Measurements from ENCODE around the gene DLGAP4. TPM values are rescaled to one million over a fixed set of nuclear protein-coding genes. Genes with fewer than 3 reads are reported as not detected.

DLGAP4 gene
- total RNA-seq, 4 donors from 2014 or later: 33.5 to 159 (median 56.6) TPM

- Histone ChIP-seq H3K4me1 (no peaks in the 10 kb centered on the region), H3K36me3 (no peaks in the 10 kb centered on the region), H3K4me3 (no peak overlapping the region), H3K27me3 (no peaks in the 10 kb centered on the region), H3K9me3 (no peaks in the 10 kb centered on the region), H3K27ac (no peak overlapping the region)
- TF ChIP-seq POLR2A (IDR thresholded peaks at IDR 0.05) (no peak), EP300 (IDR thresholded peaks at IDR 0.05; ENCODE audit: low read depth) (no peak), POLR2AphosphoS5 (IDR thresholded peaks at IDR 0.05) (no peak)
- TF ChIP-seq, protein P1, sequence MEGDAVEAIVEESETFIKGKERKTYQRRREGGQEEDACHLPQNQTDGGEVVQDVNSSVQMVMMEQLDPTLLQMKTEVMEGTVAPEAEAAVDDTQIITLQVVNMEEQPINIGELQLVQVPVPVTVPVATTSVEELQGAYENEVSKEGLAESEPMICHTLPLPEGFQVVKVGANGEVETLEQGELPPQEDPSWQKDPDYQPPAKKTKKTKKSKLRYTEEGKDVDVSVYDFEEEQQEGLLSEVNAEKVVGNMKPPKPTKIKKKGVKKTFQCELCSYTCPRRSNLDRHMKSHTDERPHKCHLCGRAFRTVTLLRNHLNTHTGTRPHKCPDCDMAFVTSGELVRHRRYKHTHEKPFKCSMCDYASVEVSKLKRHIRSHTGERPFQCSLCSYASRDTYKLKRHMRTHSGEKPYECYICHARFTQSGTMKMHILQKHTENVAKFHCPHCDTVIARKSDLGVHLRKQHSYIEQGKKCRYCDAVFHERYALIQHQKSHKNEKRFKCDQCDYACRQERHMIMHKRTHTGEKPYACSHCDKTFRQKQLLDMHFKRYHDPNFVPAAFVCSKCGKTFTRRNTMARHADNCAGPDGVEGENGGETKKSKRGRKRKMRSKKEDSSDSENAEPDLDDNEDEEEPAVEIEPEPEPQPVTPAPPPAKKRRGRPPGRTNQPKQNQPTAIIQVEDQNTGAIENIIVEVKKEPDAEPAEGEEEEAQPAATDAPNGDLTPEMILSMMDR (IDR thresholded peaks at IDR 0.05): no peak
- DNase-seq: no peak
- intact Hi-C loops (cut with DNase I; ENCODE audit: low total_unique reads) (loop anchor here (5.0 kb wide), 1 partner anchor 239 kb away; no protein-coding TSS in a partner anchor), in situ Hi-C loops (cut with MboI; ENCODE audit: low pct_ligation_motif_present in 1 of 4, low pct_unique_long_range_greater_than_20kb in 1 of 4, low sequenced_read_pairs in 3 of 4) (loop anchor here (10.0 to 25.0 kb wide), 3 partner anchors 229 to 454 kb away; no protein-coding TSS in a partner anchor)
- WGBS, 2 donors (ENCODE audit: low coverage in 1 of 2): 67 to 75% methylated on average over 1 to 7 of the region's 7 CpGs
These were observed 135.3 kb downstream of the DLGAP4 start for GRCh38 chr20:36441416-36441815.

DNA sequence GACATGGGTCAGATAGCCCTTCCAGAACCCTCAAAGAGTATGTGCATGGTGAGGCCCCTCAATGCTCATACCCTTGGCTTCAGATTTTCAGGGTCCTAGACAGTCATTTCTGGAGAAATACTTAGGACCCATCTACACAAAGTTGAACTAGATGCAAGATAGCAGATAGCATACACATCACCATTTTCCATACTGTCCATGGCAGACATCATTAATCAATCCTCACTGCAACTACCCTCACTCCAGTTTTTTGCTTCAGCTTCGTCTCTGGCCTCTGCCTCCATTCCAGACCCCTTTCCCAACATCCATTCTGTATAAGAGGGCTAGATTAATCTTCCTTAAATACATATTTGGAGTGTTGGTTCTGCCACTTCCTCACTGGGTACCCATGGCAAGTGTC is 139.7 kb downstream of the DLGAP4 start:
- Histone ChIP-seq H3K27ac (no peak overlapping the region), H3K4me3 (no peak overlapping the region)
- in situ Hi-C loops (cut with MboI; ENCODE audit: low pct_ligation_motif_present in 1 of 4, low pct_unique_long_range_greater_than_20kb in 1 of 4, low sequenced_read_pairs in 3 of 4): loop anchor here (10.0 to 25.0 kb wide), 3 partner anchors 234 to 459 kb away; no protein-coding TSS in a partner anchor

DNA sequence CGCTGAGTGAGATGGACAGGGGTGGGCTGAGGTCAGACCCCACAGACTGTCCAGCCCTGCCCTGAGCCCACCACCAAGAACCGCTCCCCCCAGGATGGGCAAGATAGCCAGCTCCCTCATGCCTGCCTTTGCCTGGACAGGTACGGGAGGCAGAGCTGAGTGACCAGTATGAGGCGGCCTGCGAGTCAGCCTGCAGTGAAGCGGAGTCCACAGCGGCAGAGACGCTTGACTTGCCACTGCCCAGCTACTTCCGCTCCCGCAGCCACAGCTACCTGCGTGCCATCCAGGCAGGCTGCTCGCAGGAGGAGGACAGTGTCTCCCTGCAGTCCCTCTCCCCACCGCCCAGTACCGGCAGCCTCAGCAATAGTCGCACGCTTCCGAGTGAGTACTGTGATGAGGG is 140.4 kb downstream of the DLGAP4 start:
- no peaks in the 10 kb centered on the region for H3K27me3 ChIP-seq
- no peaks in the 10 kb centered on the region for H3K36me3 ChIP-seq
- no peaks in the 10 kb centered on the region for H3K9me3 ChIP-seq
- TF ChIP-seq POLR2A (IDR thresholded peaks at IDR 0.05) (no peak), EP300 (IDR thresholded peaks at IDR 0.05; ENCODE audit: low read depth) (no peak), POLR2AphosphoS5 (IDR thresholded peaks at IDR 0.05) (no peak)
- TF ChIP-seq, protein P1 (IDR thresholded peaks at IDR 0.05): no peak
- no peak overlapping the region for H3K27ac ChIP-seq
- no peak overlapping the region for H3K4me3 ChIP-seq
- DNase-seq: no peak
- intact Hi-C loops (cut with DNase I; ENCODE audit: low total_unique reads) (no loop called here), in situ Hi-C loops (cut with MboI; ENCODE audit: low pct_ligation_motif_present in 1 of 4, low pct_unique_long_range_greater_than_20kb in 1 of 4, low sequenced_read_pairs in 3 of 4) (loop anchor here (10.0 to 25.0 kb wide), 3 partner anchors 234 to 459 kb away; no protein-coding TSS in a partner anchor)
- 90% methylated on average over 17 of the region's 17 CpGs; no CpG with 5 or more reads in 1 of the 2 donors for WGBS, 2 donors (ENCODE audit: low coverage in 1 of 2)
- no peaks in the 10 kb centered on the region for H3K4me1 ChIP-seq

More for the DNA sequence above, 139.7 kb downstream of the DLGAP4 start:
- no peaks in the 10 kb centered on the region for H3K27me3 ChIP-seq
- WGBS, 2 donors (ENCODE audit: low coverage in 1 of 2): 80 to 81% methylated on average over 1 of the region's 1 CpG
- intact Hi-C loops (cut with DNase I; ENCODE audit: low total_unique reads): no loop called here
- H3K36me3 ChIP-seq: no peaks in the 10 kb centered on the region
- no peak for DNase-seq
- no peaks in the 10 kb centered on the region for H3K4me1 ChIP-seq
- no peaks in the 10 kb centered on the region for H3K9me3 ChIP-seq
- TF ChIP-seq EP300 (IDR thresholded peaks at IDR 0.05; ENCODE audit: low read depth) (no peak), POLR2AphosphoS5 (IDR thresholded peaks at IDR 0.05) (no peak), POLR2A (IDR thresholded peaks at IDR 0.05) (no peak)
- TF ChIP-seq, protein P1 (IDR thresholded peaks at IDR 0.05): no peak

GRCh38 chr20:36447101-36447500 is 141.0 kb downstream of the DLGAP4 start:
- Histone ChIP-seq H3K27ac (no peak overlapping the region), H3K27me3 (no peaks in the 10 kb centered on the region), H3K36me3 (no peaks in the 10 kb centered on the region), H3K4me1 (no peaks in the 10 kb centered on the region), H3K9me3 (no peaks in the 10 kb centered on the region), H3K4me3 (no peak overlapping the region)
- no peak for TF ChIP-seq POLR2A (IDR thresholded peaks at IDR 0.05)
- TF ChIP-seq POLR2AphosphoS5 (IDR thresholded peaks at IDR 0.05): no peak
- TF ChIP-seq, protein P1 (IDR thresholded peaks at IDR 0.05): no peak
- TF ChIP-seq EP300 (IDR thresholded peaks at IDR 0.05; ENCODE audit: low read depth): no peak
- in situ Hi-C loops (cut with MboI; ENCODE audit: low pct_ligation_motif_present in 1 of 4, low pct_unique_long_range_greater_than_20kb in 1 of 4, low sequenced_read_pairs in 3 of 4): loop anchor here (10.0 to 25.0 kb wide), 3 partner anchors 235 to 460 kb away; no protein-coding TSS in a partner anchor
- intact Hi-C loops (cut with DNase I; ENCODE audit: low total_unique reads): no loop called here
- no peak for DNase-seq
